Duodenal mucosa (tissue), 2 donors: Measurements from ENCODE around the gene AMELY.
"Not testable (repeated sequence)": the region's sequence is repeated elsewhere in the genome, so short reads cannot be mapped to it uniquely, and the experiment has no call there.

ENCODE experiments used
- H3K27ac ChIP-seq: one replicate; pipeline ENCODE4 v1.7.0; 2013; ENCODE audit warnings: low read depth, low read length
- H3K27me3 ChIP-seq, 2 donors: one replicate each; pipeline ENCODE4 v1.7.0; 2013; ENCODE audit warnings: low read length in 2 of 2, control low read depth in 1 of 2; ENCODE audit not compliant: insufficient read depth in 2 of 2, control insufficient read depth in 1 of 2
- H3K36me3 ChIP-seq, 2 donors: one replicate each; pipeline ENCODE4 v1.7.0; 2013; ENCODE audit warnings: low read length in 2 of 2, control low read depth in 1 of 2; ENCODE audit not compliant: insufficient read depth in 2 of 2, control insufficient read depth in 1 of 2
- H3K4me1 ChIP-seq, 2 donors: one replicate each; pipeline ENCODE4 v1.7.0; 2013; ENCODE audit warnings: low read length in 2 of 2, control low read depth in 1 of 2; ENCODE audit not compliant: insufficient read depth in 2 of 2, control insufficient read depth in 1 of 2
- H3K4me3 ChIP-seq, 2 donors: one replicate each; pipeline ENCODE4 v1.7.0; 2013; ENCODE audit warnings: low read length in 2 of 2, low read depth in 1 of 2
- H3K9ac ChIP-seq, 2 donors: one replicate each; pipeline ENCODE4 v1.7.0; 2013; ENCODE audit warnings: low read length in 2 of 2, low read depth in 1 of 2
- H3K9me3 ChIP-seq, 2 donors: one replicate each; pipeline ENCODE4 v1.7.0; 2013; ENCODE audit warnings: low read length in 2 of 2, control low read depth in 1 of 2; ENCODE audit not compliant: control insufficient read depth in 1 of 2

Gene AMELY

GRCh38 chrY:6910372-6911252, 940 bp downstream of the AMELY start, which contains the start of gene TBL1Y:
TSS of gene TBL1Y (plus strand) at chrY:6910697. CDS start at chrY:7025085, 114,388 bp downstream.
- no peak within 1 kb of the TSS for H3K4me3 ChIP-seq
- H3K27me3 ChIP-seq, result peaks cover 4 to 5% of the 10 kb centered on the region in 2 donors
- no peaks in the 10 kb centered on the region for H3K9me3 ChIP-seq
- no peak within 1 kb of the TSS for H3K27ac ChIP-seq
- no peaks in the 10 kb centered on the region for H3K36me3 ChIP-seq
- H3K9ac ChIP-seq, result no peak within 1 kb of the TSS
- no peaks in the 10 kb centered on the region for H3K4me1 ChIP-seq

- Histone ChIP-seq H3K4me1 (no peaks in the 10 kb centered on the region), H3K27me3 (peaks cover 4 to 5% of the 10 kb centered on the region in 2 donors), H3K4me3 (no peak overlapping the region), H3K9me3 (no peaks in the 10 kb centered on the region), H3K36me3 (no peaks in the 10 kb centered on the region), H3K9ac (no peak overlapping the region), H3K27ac (no peak overlapping the region)
Observed at GRCh38 chrY:6909856-6910255, 1.7 kb downstream of the AMELY start.

DNA sequence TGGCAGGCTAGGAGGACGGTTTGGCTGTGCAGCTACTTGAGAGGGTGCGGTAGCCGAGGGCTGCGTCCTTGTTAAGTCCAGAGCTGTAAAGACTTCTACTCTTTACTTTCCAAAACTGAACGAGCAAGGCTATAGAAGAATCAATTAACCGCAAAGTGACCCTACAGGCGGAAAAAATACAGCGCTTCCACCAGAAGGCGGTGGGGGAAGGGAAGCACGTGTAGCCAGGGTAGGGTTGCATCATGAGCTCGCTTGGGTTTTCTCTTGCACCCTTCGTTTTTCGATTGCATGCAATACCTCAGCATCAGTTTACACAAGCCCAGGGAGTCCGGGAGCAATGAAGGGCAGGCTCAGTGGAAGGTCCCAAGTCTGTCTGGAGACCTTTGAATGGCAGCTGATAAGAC, 2.4 kb downstream of the AMELY start:
- no peaks in the 10 kb centered on the region for H3K4me1 ChIP-seq
- H3K36me3 ChIP-seq, result no peaks in the 10 kb centered on the region
- H3K27ac ChIP-seq, result no peak overlapping the region
- peaks cover 4 to 5% of the 10 kb centered on the region in 2 donors for H3K27me3 ChIP-seq
- no peak overlapping the region for H3K9ac ChIP-seq
- H3K4me3 ChIP-seq, result no peak overlapping the region
- H3K9me3 ChIP-seq, result no peaks in the 10 kb centered on the region

DNA sequence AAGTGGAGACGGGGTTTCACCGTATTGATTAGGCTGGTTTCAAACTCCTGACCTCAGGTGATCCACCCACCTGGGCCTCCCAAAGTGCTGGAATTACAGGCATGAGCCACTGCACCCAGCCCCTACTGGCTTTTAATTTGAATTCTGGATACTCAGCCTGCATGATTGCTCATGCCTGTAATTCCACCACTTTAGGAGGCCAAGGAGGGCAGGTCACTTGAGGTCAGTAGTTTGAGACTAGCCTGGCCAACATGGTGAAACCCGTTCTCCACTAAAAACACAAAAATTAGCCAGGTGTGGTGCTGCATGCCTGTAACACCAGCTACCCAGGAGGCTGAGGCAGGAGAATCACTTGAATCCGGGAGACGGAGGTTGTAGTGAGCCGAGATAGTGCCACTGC, 3.5 kb downstream of the AMELY start:
- not testable (repeated sequence) for H3K9me3 ChIP-seq, H3K27ac ChIP-seq, H3K4me1 ChIP-seq, H3K9ac ChIP-seq, H3K27me3 ChIP-seq, H3K36me3 ChIP-seq, H3K4me3 ChIP-seq

DNA sequence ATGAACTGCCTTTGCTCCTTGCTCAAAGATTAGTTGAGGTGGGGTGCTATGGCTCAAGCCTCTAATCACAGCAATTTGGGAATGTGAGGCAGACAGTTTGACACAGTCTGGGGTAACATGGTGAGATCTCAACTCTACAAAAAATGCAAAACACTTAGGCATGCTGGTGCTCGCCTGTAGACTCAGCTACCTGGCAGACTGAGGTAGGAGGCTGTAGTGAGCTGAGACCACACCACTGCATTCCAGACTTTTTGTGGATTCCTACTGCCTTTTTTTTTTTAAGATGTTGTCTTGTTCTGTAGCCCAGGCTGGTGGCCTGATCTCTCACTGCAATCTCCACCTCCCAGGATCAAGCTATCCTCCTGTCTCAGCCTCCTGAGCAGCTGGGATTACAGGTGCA, 4.0 kb downstream of the AMELY start:
- H3K27me3 ChIP-seq, result peaks cover 4 to 5% of the 10 kb centered on the region in 2 donors
- H3K27ac ChIP-seq, result no peak overlapping the region
- H3K4me1 ChIP-seq, result no peaks in the 10 kb centered on the region
- no peaks in the 10 kb centered on the region for H3K9me3 ChIP-seq
- H3K36me3 ChIP-seq, result no peaks in the 10 kb centered on the region
- H3K9ac ChIP-seq, result no peak overlapping the region
- H3K4me3 ChIP-seq, result no peak overlapping the region

DNA sequence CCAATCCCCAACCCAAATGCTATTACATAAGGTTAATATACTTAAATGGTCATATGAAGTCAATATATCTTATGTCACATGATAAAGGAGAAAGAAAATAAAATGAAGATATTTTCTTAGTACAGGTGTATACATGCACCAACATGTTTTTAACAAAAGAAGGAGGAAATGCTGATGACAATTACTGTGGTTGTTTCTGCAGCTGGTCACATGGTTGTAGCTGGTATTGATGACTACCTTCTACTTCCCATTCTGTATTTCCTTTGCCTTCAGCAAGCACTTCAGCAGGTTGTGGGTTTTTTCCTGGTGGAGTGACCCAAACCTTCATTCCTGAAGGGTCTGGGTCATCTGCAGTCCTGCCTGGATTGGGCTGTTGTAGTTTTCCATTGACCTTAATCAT, 9.4 kb downstream of the AMELY start:
- H3K27me3 ChIP-seq, H3K9me3 ChIP-seq, H3K9ac ChIP-seq, H3K27ac ChIP-seq, H3K36me3 ChIP-seq, H3K4me1 ChIP-seq, H3K4me3 ChIP-seq: not testable (repeated sequence)

DNA sequence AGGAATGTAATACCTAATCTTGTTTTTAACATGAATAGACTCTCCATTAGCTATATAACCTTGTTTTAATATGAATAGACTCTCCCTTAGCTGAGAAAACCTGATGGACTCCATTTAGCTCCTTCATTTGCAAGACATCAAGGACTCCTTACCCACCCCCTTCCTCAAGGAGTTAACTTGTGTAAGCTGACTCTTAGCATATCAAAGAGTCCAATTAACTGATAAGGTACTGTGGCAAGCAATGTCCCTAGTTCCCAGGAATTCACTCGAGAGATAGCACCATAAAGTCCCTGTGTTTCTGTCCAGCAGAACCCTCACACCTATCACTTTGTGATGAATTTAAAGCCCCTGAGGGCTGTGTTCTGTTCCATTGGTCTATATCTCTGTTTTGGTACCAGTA, 16.3 kb downstream of the AMELY start:
- H3K27me3 ChIP-seq, result no peaks in the 10 kb centered on the region
- no peaks in the 10 kb centered on the region for H3K9me3 ChIP-seq
- H3K4me3 ChIP-seq, result no peak overlapping the region
- H3K9ac ChIP-seq, result no peak overlapping the region
- H3K4me1 ChIP-seq, result no peaks in the 10 kb centered on the region
- no peaks in the 10 kb centered on the region for H3K36me3 ChIP-seq
- H3K27ac ChIP-seq, result no peak overlapping the region

GRCh38 chrY:6894496-6894895, 17.1 kb downstream of the AMELY start:
- H3K27me3 ChIP-seq, result no peaks in the 10 kb centered on the region
- H3K4me3 ChIP-seq, result no peak overlapping the region
- H3K36me3 ChIP-seq, result no peaks in the 10 kb centered on the region
- H3K9ac ChIP-seq, result no peak overlapping the region
- no peaks in the 10 kb centered on the region for H3K4me1 ChIP-seq
- H3K9me3 ChIP-seq, result no peaks in the 10 kb centered on the region
- no peak overlapping the region for H3K27ac ChIP-seq

DNA sequence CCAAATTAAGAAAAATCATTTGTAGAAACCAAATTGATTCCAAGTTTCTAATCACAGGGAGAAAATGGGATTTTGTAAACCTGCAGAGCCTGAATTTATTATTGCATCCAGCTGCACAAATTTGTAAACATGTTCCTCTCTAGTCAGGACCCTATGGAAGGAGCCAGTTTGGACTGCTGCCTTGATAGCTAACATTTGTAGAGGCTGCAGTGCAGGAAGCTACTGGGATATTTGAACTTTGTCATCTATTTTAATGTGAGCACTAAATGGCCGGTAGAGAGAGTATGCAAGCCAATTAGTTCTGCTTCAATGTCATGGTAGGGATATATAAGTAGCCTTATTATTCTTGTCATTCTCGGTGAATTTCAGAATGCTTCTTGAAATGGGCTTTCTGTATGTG, 62.2 kb downstream of the AMELY start:
- no peaks in the 10 kb centered on the region for H3K9me3 ChIP-seq
- no peaks in the 10 kb centered on the region for H3K36me3 ChIP-seq
- H3K27ac ChIP-seq, result no peak overlapping the region
- no peaks in the 10 kb centered on the region for H3K27me3 ChIP-seq
- no peaks in the 10 kb centered on the region for H3K4me1 ChIP-seq
- H3K4me3 ChIP-seq, result no peak overlapping the region
- H3K9ac ChIP-seq, result no peak overlapping the region

DNA sequence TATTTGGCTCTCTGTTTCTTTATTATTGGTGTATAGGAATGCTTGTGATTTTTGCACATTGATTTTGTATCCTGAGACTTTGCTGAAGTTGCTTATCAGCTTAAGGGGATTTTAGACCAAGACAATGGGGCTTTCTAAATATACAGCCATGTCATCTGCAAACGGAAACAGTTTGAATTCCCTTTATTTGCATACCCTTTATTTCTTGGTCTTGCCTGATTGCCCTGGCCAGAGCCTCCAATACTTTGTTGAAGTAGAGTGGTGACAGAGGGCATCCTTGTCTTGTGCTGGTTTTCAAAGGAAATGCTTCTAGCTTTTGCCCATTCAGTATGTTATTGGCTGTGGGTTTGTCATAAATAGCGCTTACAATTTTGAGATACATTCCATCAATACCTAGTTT, 68.9 kb downstream of the AMELY start:
- H3K36me3 ChIP-seq, H3K9ac ChIP-seq, H3K27me3 ChIP-seq, H3K9me3 ChIP-seq, H3K4me1 ChIP-seq, H3K27ac ChIP-seq, H3K4me3 ChIP-seq: not testable (repeated sequence)
